ENCODE results near the gene STAT3.

DNA sequence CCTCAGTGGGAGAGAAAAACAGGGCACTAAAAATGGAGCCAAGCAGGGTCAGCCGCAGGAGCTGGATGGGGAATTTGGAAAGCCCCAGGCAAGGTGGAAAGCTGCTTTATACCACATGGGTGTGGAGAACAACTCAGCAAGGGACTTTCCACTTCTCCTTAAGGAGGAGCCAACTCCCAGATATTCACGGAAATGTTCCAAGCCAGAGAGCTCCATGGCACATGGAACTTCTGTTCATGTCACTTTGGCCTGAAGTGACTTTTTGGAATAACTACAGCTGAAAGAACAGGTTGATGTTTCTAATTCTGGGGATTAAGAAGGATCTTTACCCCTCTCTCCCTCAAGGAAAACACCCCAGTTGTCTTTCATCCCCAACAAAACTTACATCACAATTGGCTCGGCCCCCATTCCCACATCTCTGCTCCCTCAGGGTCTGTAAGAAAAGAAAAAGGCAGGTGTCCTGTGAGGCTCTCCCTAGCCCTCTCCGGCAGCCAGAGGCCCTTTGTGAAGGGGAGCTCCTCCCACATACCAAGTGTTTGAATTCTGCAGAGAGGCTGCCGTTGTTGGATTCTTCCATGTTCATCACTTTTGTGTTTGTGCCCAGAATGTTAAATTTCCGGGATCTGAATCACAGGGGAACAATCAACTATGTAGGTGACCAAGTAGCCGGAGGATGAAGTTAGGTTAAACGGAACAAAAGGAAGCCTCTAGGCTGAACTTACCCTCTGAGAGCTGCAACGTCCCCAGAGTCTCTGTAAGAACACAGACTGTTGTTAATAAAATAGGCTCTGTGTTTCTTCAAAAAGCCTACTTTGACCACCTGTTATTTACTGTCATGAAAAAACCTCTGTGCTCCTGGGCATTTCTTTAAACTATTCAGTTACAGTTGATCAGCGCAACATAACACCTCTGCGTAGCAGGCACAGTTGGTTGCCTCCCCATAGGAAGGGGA, 58.9 kb downstream of the STAT3 start:
- TF ChIP-seq, protein P1, sequence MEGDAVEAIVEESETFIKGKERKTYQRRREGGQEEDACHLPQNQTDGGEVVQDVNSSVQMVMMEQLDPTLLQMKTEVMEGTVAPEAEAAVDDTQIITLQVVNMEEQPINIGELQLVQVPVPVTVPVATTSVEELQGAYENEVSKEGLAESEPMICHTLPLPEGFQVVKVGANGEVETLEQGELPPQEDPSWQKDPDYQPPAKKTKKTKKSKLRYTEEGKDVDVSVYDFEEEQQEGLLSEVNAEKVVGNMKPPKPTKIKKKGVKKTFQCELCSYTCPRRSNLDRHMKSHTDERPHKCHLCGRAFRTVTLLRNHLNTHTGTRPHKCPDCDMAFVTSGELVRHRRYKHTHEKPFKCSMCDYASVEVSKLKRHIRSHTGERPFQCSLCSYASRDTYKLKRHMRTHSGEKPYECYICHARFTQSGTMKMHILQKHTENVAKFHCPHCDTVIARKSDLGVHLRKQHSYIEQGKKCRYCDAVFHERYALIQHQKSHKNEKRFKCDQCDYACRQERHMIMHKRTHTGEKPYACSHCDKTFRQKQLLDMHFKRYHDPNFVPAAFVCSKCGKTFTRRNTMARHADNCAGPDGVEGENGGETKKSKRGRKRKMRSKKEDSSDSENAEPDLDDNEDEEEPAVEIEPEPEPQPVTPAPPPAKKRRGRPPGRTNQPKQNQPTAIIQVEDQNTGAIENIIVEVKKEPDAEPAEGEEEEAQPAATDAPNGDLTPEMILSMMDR (IDR thresholded peaks at IDR 0.05), result peak in 1 of 4 experiments; percentile 14
- no peak for TF ChIP-seq EP300 (IDR thresholded peaks at IDR 0.05)
